Breast epithelium (tissue), 4 donors: ENCODE measurements around the gene SUCLG1. TPM values are rescaled to one million over a fixed set of nuclear protein-coding genes. Genes with fewer than 3 reads are reported as not detected.

ENCODE experiments used
- DNase-seq, 2 donors: peaks; one replicate each; pipeline ENCODE4 v3.0.0-alpha.2; 2019; ENCODE audit warnings: low spot score in 2 of 2
- H3K27ac ChIP-seq, 2 donors: fragments of 200-600 bp; sonication (generic) in 1 of 2; one replicate each; pipeline ENCODE4 v1.5.1; 2016 to 2019; ENCODE audit warnings: mild to moderate bottlenecking in 1 of 2
- H3K27me3 ChIP-seq, 2 donors: fragments of 200-600 bp; sonication (generic) in 1 of 2; one replicate each; pipeline versions ENCODE4 v1.5.1 to v1.6.0; 2017 to 2019; ENCODE audit warnings: control low read depth in 1 of 2, mild to moderate bottlenecking in 1 of 2
- H3K36me3 ChIP-seq: fragments of 200-600 bp; one replicate; pipeline ENCODE4 v1.5.1; 2019
- H3K4me1 ChIP-seq, 2 donors: fragments of 200-600 bp; sonication (generic); one replicate each; pipeline ENCODE4 v1.5.1; 2016 to 2019; ENCODE audit warnings: control low read depth in 1 of 2
- H3K4me3 ChIP-seq, 3 donors: fragments of 200-600 bp; sonication (generic); 1 replicate in 2 of 3; 2 replicates in 1 of 3; pipeline ENCODE4 v1.5.1; 2016 to 2019; ENCODE audit warnings: mild to moderate bottlenecking in 3 of 3, moderate library complexity in 2 of 3
- H3K9me3 ChIP-seq, 2 donors: fragments of 200-600 bp; sonication (generic) in 1 of 2; one replicate each; pipeline ENCODE4 v1.5.1; 2016 to 2019; ENCODE audit warnings: control low read depth in 1 of 2
- CTCF ChIP-seq, 3 donors: fragments of 450-650 bp; IDR thresholded peaks; one replicate each; pipeline ENCODE4 v1.5.1; 2016 to 2017; ENCODE audit warnings: antibody characterized with exemption in 3 of 3, mild to moderate bottlenecking in 3 of 3, moderate library complexity in 3 of 3
- POLR2A ChIP-seq: fragments of 450-650 bp; IDR thresholded peaks from one replicate; pipeline ENCODE4 v1.6.1; 2016; ENCODE audit warnings: antibody characterized with exemption, mild to moderate bottlenecking, moderate library complexity
- POLR2AphosphoS5 ChIP-seq, 3 donors: sonication (generic); formaldehyde crosslinking; IDR thresholded peaks; one replicate each; pipeline ENCODE4 v1.6.1; 2017; ENCODE audit warnings: antibody characterized with exemption in 3 of 3
- intact Hi-C: fragments of 100-400 bp; cut with DNase I; formaldehyde crosslinking; loops from one replicate; pipeline ENCODE4 v1.15.1; 2023; ENCODE audit warnings: low total_unique reads
- total RNA-seq, 3 donors: library from RNA; depleted of rRNA; stranded (reverse); fragments of >200 nt; gene quantifications; one replicate each; pipeline ENCODE4 v1.1.0, GENCODE V29; 2016

Gene SUCLG1
- total RNA-seq, 3 donors from 2014 or later: 108 to 112 (median 110) TPM

DNA sequence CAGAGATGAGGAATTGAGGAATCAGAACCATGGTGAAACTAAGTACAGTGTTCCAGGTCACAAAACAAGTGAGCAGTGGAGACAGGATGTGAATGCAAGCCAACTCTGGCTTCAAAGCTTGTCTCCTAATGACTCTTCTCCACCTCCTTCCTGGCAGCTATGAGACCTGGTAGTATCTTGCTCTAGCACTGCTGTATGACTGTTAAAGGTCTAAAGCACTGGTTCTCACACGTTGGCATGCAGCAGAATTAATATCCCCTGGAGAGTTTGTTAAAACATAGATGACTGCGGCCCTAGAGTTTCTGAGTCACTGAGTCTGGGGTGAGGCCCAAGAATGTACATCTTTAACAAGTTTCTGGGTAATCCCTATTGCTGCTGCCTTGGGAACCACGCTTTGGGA, 63.3 kb downstream of the SUCLG1 start:
- intact Hi-C loops: no loop called here
- H3K27ac ChIP-seq: no peak overlapping the region
- H3K4me3 ChIP-seq: no peak overlapping the region
- H3K4me1 ChIP-seq: no peaks in the 10 kb centered on the region
- no peak for DNase-seq
- H3K27me3 ChIP-seq: no peaks in the 10 kb centered on the region
- no peaks in the 10 kb centered on the region for H3K9me3 ChIP-seq
- TF ChIP-seq CTCF (IDR thresholded peaks at IDR 0.05) (no peak), POLR2AphosphoS5 (IDR thresholded peaks at IDR 0.05) (no peak), POLR2A (no peak)
- no peaks in the 10 kb centered on the region for H3K36me3 ChIP-seq

DNA sequence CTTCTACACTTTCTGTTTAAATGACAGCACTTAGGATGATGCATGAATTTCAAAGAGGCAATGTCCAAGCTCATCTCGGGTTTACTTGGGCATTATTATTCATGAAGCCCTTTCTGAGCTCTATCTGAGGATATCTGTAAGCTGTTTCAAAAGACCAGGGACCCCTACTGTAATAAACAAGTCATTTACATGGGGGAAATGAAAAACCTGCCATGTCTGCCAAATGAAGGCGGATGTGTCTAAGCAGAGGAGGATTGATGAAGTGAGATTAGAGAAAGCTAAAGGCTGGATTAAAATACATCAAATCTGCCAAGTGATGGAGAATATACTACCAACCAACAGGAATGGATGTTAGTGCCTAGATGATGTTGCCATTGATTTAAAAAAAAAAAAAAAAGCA, 64.5 kb downstream of the SUCLG1 start:
- TF ChIP-seq POLR2AphosphoS5 (IDR thresholded peaks at IDR 0.05) (no peak), POLR2A (no peak), CTCF (IDR thresholded peaks at IDR 0.05) (no peak)
- no peak for DNase-seq
- intact Hi-C loops: no loop called here

GRCh38 chr2:84393829-84394228, 65.3 kb downstream of the SUCLG1 start:
- intact Hi-C loops: no loop called here
- H3K9me3 ChIP-seq: no peaks in the 10 kb centered on the region
- no peak overlapping the region for H3K27ac ChIP-seq
- no peaks in the 10 kb centered on the region for H3K36me3 ChIP-seq
- no peak for DNase-seq
- no peaks in the 10 kb centered on the region for H3K27me3 ChIP-seq
- TF ChIP-seq POLR2AphosphoS5 (IDR thresholded peaks at IDR 0.05) (no peak), POLR2A (no peak), CTCF (IDR thresholded peaks at IDR 0.05) (no peak)
- H3K4me1 ChIP-seq: no peaks in the 10 kb centered on the region
- no peak overlapping the region for H3K4me3 ChIP-seq

More for the DNA sequence above, 64.5 kb downstream of the SUCLG1 start:
- no peak overlapping the region for H3K27ac ChIP-seq
- H3K36me3 ChIP-seq: no peaks in the 10 kb centered on the region
- H3K27me3 ChIP-seq: no peaks in the 10 kb centered on the region
- no peak overlapping the region for H3K4me3 ChIP-seq
- H3K9me3 ChIP-seq: no peaks in the 10 kb centered on the region
- no peaks in the 10 kb centered on the region for H3K4me1 ChIP-seq

- Histone ChIP-seq H3K4me1 (no peaks in the 10 kb centered on the region), H3K27me3 (no peaks in the 10 kb centered on the region), H3K36me3 (no peaks in the 10 kb centered on the region), H3K9me3 (no peaks in the 10 kb centered on the region), H3K27ac (no peak overlapping the region), H3K4me3 (no peak overlapping the region)
- TF ChIP-seq POLR2AphosphoS5 (IDR thresholded peaks at IDR 0.05) (no peak), POLR2A (no peak), CTCF (IDR thresholded peaks at IDR 0.05) (no peak)
- DNase-seq: no peak
- intact Hi-C loops: no loop called here
Observed at GRCh38 chr2:84389794-84390193, 69.3 kb downstream of the SUCLG1 start.

GRCh38 chr2:84388921-84389490, 70.1 kb downstream of the SUCLG1 start:
- no peaks in the 10 kb centered on the region for H3K27me3 ChIP-seq
- H3K9me3 ChIP-seq: no peaks in the 10 kb centered on the region
- no peak overlapping the region for H3K4me3 ChIP-seq
- DNase-seq: no peak
- intact Hi-C loops: no loop called here
- H3K36me3 ChIP-seq: no peaks in the 10 kb centered on the region
- H3K27ac ChIP-seq: no peak overlapping the region
- no peaks in the 10 kb centered on the region for H3K4me1 ChIP-seq
- TF ChIP-seq POLR2A (no peak), POLR2AphosphoS5 (IDR thresholded peaks at IDR 0.05) (no peak), CTCF (IDR thresholded peaks at IDR 0.05) (no peak)
